ENCODE results near the gene ENGASE.

Gene ENGASE

GRCh38 chr17:79047291-79047920 is 27.2 kb upstream of the ENGASE start:
- TF ChIP-seq TCF12 (IDR thresholded peaks at IDR 0.05; ENCODE audit: low read depth) (no peak), FOXM1 (IDR thresholded peaks at IDR 0.05; ENCODE audit: borderline replicate concordance, low read depth) (no peak), TAF1 (IDR thresholded peaks at IDR 0.05; ENCODE audit: low read depth) (no peak), CEBPB (IDR thresholded peaks at IDR 0.05) (no peak), NFIC (IDR thresholded peaks at IDR 0.05) (no peak)

GRCh38 chr17:79047923-79048825 is 26.4 kb upstream of the ENGASE start:
- no peak for TF ChIP-seq ZBTB7A (IDR thresholded peaks at IDR 0.05; ENCODE audit: low read depth)

GRCh38 chr17:79048826-79049755 is 25.5 kb upstream of the ENGASE start:
- TF ChIP-seq EGR1 (IDR thresholded peaks at IDR 0.05) (no peak), MAX (IDR thresholded peaks at IDR 0.05) (no peak), FOXM1 (IDR thresholded peaks at IDR 0.05; ENCODE audit: borderline replicate concordance, low read depth) (no peak), CEBPB (IDR thresholded peaks at IDR 0.05) (no peak), NFIC (IDR thresholded peaks at IDR 0.05) (no peak), YY1 (IDR thresholded peaks at IDR 0.05; ENCODE audit: low read depth) (no peak), REST (IDR thresholded peaks at IDR 0.05; ENCODE audit: low read depth) (no peak), RAD21 (IDR thresholded peaks at IDR 0.05; ENCODE audit: low read depth) (no peak), CREB1 (IDR thresholded peaks at IDR 0.05; ENCODE audit: low read depth) (no peak), TCF12 (IDR thresholded peaks at IDR 0.05; ENCODE audit: low read depth) (no peak), USF1 (IDR thresholded peaks at IDR 0.05) (no peak), ZBTB7A (IDR thresholded peaks at IDR 0.05; ENCODE audit: low read depth) (no peak), EP300 (IDR thresholded peaks at IDR 0.05; ENCODE audit: borderline replicate concordance) (no peak), TEAD4 (IDR thresholded peaks at IDR 0.05) (no peak), TAF1 (IDR thresholded peaks at IDR 0.05; ENCODE audit: low read depth) (no peak)

- TF ChIP-seq FOXM1 (IDR thresholded peaks at IDR 0.05; ENCODE audit: borderline replicate concordance, low read depth), result no peak
- TF ChIP-seq CREB1 (IDR thresholded peaks at IDR 0.05; ENCODE audit: low read depth), result no peak
- TF ChIP-seq RAD21 (IDR thresholded peaks at IDR 0.05; ENCODE audit: low read depth), result no peak
- TF ChIP-seq TAF1 (IDR thresholded peaks at IDR 0.05; ENCODE audit: low read depth), result no peak
- TF ChIP-seq EP300 (IDR thresholded peaks at IDR 0.05; ENCODE audit: borderline replicate concordance), result no peak
- TF ChIP-seq REST (IDR thresholded peaks at IDR 0.05; ENCODE audit: low read depth), result no peak
- no peak for TF ChIP-seq TCF12 (IDR thresholded peaks at IDR 0.05; ENCODE audit: low read depth)
- no peak for TF ChIP-seq MAX (IDR thresholded peaks at IDR 0.05)
- no peak for TF ChIP-seq YY1 (IDR thresholded peaks at IDR 0.05; ENCODE audit: low read depth)
- TF ChIP-seq ZBTB7A (IDR thresholded peaks at IDR 0.05; ENCODE audit: low read depth), result no peak
- no peak for TF ChIP-seq CEBPB (IDR thresholded peaks at IDR 0.05)
- no peak for TF ChIP-seq NFIC (IDR thresholded peaks at IDR 0.05)
- TF ChIP-seq EGR1 (IDR thresholded peaks at IDR 0.05), result no peak
- no peak for TF ChIP-seq TEAD4 (IDR thresholded peaks at IDR 0.05)
- no peak for TF ChIP-seq USF1 (IDR thresholded peaks at IDR 0.05)
These were observed 24.8 kb upstream of the ENGASE start for GRCh38 chr17:79049821-79050220.

- TF ChIP-seq CEBPB (IDR thresholded peaks at IDR 0.05), result no peak
- no peak for TF ChIP-seq CREB1 (IDR thresholded peaks at IDR 0.05; ENCODE audit: low read depth)
- no peak for TF ChIP-seq FOXM1 (IDR thresholded peaks at IDR 0.05; ENCODE audit: borderline replicate concordance, low read depth)
- TF ChIP-seq USF1 (IDR thresholded peaks at IDR 0.05), result no peak
- no peak for TF ChIP-seq EP300 (IDR thresholded peaks at IDR 0.05; ENCODE audit: borderline replicate concordance)
- TF ChIP-seq TCF12 (IDR thresholded peaks at IDR 0.05; ENCODE audit: low read depth), result no peak
- TF ChIP-seq TEAD4 (IDR thresholded peaks at IDR 0.05), result no peak
- no peak for TF ChIP-seq ZBTB7A (IDR thresholded peaks at IDR 0.05; ENCODE audit: low read depth)
- no peak for TF ChIP-seq EGR1 (IDR thresholded peaks at IDR 0.05)
- no peak for TF ChIP-seq RAD21 (IDR thresholded peaks at IDR 0.05; ENCODE audit: low read depth)
- no peak for TF ChIP-seq MAX (IDR thresholded peaks at IDR 0.05)
These were observed 24.1 kb upstream of the ENGASE start for GRCh38 chr17:79050551-79050950.
